NCI-H1417 treated with DMSO at 0.1 percent for 48 hours (cell line): ENCODE results near the gene SUCO.
A peak's percentile ranks its signal among the peaks of the same experiment; 100 is the strongest.
"Not testable (repeated sequence)": the region's sequence is repeated elsewhere in the genome, so short reads cannot be mapped to it uniquely, and the experiment has no call there.

ENCODE experiments used
- DNase-seq: peaks from one replicate; lab custom pipeline; 2025; lab: John Stamatoyannopoulos, UW

The SUCO gene

GRCh38 chr1:172559572-172560210 lies 26.7 kb downstream of the SUCO start:
- DNase-seq: no peak

DNA sequence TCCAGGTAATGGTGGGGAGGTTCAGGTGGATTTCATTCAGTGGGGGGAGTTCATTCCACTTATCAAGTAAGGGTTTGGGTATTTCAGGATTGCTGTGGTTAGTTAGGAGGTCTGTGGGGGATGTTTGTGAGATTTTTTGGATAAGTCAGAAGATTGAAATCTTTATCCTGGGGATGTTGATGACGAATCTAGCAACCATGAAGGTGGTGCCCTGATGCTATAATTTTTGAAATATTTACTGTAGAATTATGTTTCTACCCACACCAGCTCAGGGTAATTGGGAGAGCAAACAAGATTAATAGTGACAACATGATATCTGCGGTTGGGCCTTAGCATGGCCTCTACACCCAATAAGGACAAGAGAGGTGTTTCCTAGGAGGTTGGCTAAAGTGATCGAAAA lies 28.3 kb downstream of the SUCO start:
- no peak for DNase-seq

DNA sequence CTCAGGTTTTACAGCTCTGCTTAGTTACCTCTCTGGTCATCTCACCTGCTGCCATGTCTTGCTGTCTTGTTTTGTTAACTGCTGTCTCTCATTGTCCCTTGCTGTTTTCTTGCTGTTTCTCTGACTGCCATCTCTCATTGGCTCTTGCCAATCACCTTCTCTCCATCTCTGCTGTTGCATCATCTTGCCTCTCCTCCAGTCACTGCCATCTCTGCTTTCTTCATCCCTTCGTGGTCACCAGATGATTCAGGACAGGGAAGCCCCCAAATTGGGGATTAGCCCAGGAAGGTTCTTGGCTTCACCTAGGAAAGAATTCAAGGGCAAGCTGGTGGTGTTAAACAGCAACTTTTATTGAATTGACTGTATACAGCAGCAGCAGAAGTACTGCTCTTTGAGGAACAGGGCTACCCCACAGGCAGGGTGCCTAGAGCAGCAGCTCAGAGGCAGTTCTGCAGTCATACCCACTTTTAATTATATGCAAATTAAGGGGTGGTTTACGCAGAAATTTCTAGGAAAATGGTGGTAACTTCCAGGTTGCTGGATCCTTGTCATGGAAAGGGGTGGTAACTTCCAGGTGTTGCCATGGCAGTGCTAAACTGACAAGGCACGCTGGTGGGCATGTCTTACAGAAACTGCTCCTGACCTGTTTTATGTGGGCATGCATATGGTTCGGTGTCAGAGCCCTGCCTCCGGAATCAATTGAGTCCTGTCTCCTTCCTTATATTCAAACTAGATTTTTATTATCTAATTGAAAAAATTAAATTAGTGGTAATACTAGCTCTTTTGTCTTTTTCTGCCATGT lies 33.4 kb downstream of the SUCO start:
- no peak for DNase-seq

DNA sequence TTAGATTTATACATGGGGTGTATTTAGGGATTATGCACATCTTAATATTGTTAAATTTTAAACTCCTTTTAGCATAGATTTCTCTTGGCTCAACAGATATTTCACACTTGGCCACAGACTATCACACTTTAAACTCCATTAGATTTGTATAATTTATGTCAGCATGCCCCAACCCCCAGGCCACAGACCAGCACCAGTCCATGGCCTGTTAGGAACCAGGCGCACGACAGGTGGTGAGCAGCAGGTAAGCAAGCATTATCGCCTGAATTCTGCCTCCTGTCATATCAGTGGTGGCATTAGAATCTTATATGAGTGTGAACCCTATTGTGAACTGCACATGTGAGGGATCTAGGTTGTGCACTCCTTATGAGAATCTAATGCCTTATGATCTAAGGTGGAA lies 34.8 kb downstream of the SUCO start:
- no peak for DNase-seq

- no peak for DNase-seq
Observed at GRCh38 chr1:172574080-172574479, 41.1 kb downstream of the SUCO start.

DNA sequence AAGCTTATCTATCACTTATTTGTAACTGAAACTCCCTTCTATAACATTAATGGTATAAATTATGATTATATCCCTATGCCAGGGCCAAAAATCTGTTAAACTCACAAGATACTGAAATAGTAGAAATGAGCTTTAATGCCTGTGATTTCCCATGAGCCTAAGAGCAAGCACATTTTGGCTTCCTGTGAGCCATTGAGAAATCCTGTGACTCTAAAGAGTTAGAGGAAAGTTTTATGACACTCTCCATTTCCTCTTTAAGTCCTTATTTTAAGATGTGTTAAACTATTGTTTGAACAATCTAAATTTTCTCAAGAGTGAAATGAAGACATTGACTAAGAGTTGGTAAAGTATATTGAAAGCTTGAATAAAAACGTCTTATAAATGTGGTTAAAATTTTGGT lies 45.6 kb downstream of the SUCO start:
- DNase-seq: no peak

DNA sequence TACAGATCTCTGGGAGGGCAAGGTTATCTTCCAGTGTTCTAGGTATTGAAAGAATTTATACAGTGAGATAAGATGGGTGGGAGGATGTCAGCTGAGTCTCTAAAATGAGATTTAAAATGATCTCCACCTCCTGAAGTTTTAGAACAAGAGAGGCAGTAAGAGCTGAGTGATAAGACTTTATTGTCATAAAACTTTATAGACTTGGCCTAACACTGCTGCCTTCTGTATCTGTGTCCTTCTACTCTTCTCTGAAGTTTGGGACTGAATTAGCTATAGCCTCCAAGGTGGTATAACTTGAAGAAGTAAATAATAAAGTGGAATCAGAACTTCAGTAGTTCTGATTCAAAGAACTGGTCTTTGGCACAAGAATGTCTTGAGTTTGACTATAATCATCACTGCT lies 48.3 kb downstream of the SUCO start:
- no peak for DNase-seq

- no peak for DNase-seq
Observed at GRCh38 chr1:172581779-172582178, 48.8 kb downstream of the SUCO start.

DNA sequence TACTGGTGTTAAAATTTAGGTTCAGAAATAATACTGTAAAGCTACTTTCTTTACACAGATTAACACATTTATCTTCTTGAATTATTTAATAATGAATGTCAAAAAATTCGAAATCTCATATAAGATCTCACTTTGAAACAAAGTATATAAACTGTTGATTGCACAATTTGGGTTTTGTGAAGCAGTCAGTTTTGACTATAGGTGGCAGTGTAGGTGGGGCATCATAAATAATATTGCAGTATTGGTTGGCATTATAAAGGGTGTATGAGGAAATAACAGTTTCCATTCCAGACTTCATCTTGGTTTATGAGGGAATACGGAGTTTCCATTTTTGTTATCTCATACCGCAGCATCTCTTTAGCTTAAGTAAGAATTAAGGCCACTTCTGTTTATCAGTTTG lies 49.9 kb downstream of the SUCO start:
- no peak for DNase-seq

DNA sequence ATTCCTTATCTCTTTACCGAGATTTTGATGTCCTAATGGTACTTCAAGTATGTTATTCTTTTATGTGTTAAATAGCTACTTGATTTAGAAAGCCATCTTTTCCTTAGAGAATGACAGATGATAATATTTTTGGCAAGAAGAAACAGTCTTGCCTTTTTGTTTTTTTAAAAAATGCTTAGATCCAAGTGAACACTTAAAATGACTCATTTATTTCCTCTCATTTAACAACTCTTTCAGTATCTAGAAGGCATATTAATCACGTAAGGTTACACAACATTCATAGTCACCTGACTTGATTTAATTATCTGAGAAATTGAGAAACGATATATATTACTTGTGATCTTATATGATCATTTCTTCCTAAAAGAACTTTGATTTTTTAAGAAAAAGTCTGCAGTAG lies 52.4 kb downstream of the SUCO start:
- no peak for DNase-seq

- no peak for DNase-seq
Observed at GRCh38 chr1:172585861-172586260, 52.9 kb downstream of the SUCO start.

DNA sequence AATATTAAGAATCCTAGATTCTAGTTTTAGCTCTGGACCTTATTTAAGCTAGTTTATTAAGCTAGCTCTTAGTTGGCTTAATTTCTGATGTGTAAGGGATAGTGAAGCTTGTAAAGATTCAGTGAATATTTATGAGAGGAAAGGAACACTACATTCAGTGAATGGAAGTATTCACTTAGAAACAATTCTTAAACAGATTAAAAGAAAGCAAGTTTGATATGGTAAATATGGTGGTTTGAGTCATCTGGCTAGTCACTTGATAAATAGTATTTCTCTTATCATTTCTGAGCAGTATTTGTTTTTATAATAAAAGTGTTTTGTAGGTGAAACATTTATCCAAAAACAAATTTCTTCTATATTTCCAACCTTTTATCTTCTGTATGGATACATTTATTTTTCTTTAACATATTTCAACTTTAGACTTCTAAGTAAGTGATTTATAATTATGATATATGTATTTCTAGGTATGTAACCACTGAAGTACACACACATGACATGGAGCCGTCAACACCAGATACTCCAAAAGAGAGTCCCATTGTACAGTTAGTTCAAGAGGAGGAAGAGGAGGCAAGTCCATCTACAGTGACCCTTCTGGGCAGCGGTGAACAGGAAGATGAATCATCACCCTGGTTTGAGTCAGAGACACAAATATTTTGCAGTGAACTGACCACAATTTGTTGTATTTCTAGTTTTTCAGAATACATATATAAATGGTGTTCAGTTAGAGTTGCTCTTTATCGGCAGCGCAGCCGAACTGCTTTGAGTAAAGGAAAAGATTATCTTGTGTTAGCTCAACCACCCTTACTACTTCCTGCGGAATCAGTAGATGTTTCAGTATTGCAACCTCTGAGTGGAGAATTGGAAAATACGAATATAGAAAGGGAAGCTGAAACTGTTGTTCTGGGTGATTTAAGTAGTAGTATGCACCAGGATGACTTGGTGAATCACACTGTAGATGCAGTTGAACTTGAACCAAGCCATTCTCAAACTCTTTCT lies 55.6 kb downstream of the SUCO start:
- no peak for DNase-seq

GRCh38 chr1:172589553-172589952 lies 56.6 kb downstream of the SUCO start:
- no peak for DNase-seq

- not testable (repeated sequence) for DNase-seq
Observed at GRCh38 chr1:172591429-172591828, 58.5 kb downstream of the SUCO start.

DNA sequence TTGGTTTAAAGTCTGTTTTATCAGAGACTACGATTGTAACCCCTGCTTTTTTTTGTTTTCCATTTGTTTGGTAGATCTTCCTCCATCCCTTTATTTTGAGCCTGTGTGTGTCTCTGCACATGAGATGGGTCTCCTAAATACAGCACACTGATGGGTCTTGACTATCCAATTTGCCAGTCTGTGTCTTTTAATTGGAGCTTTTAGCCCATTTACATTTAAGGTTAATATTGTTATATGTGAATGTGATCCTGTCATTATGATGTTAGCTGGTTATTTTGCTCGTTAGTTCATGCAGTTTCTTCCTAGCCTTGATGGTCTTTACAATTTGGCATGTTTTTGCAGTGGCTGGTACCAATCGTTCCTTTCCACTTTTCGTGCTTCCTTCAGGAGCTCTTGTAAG lies 62.1 kb downstream of the SUCO start:
- DNase-seq: not testable (repeated sequence)

DNA sequence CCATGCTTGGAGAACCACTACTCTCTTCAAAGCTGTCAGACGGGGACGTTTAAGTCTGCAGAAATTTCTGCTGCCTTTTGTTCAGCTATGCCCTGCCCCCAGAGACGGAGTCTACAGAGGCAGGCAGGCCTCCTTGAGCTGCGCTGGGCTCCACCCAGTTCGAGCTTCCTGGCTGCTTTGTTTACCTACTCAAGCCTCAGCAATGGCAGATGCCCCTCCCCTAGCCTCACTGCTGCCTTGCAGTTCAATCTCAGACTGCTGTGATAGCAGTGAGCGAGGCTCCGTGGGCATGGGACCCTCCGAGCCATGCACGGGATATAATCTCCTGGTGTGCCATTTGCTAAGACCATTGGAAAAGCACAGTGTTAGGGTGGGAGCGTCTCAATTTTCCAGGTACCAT lies 63.8 kb downstream of the SUCO start:
- not testable (repeated sequence) for DNase-seq

DNA sequence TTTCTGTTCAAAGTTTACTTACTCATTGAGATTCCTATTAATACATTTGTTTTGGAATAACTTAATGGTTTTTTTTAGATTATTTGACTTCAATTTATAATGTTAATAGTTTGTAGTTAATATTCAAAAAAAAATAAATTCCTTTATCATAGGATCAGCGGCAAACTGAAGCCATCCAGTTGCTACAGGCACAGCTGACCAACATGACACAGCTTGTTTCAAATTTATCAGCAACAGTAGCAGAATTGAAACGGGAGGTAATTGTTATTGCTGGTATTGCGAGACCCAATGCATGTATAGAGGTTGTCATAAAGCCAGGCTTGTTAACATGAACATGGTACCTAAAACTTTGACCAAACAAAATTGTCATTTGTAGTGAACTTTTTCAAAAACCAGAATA lies 67.0 kb downstream of the SUCO start:
- no peak for DNase-seq

- no peak for DNase-seq
Observed at GRCh38 chr1:172600615-172601014, 67.7 kb downstream of the SUCO start.

- DNase-seq: no peak
Observed at GRCh38 chr1:172601046-172601630, 68.2 kb downstream of the SUCO start.

DNA sequence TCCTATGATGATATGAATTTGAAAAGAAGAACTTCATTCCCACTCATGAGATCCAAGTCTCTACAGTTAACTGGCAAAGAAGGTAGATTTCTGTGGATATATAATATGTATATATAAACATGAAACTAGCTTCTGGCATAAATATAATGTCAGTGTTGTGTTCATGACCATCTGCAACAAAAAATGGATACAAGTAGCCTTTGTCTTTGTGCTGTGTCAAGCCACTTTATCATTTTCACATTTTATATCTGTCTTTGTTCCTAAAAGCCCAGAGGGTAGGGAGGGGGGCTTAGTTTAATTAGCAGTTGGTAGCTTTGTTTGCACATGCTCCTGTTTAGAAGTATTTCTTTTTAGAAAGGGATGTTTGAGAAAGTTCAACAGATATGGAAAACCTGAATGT lies 69.8 kb downstream of the SUCO start:
- DNase-seq: peak; percentile 51

DNA sequence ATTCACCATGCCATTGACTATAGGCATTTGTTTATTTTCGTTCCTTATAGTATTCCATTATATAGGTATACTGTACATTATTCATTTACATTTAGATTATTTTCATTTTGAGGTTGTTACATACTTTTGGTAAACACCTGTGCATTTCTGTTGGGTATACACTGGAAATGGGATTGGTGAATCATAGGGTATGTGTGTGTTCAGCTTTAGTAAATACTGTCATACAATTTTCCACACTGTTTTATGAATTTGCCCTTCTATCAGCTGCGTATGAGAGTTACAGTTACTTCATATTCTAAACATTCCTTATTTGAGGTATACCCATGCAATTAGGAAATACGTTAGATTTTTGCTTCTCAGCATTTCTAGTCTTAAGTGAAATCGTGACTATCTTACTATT lies 70.9 kb downstream of the SUCO start:
- no peak for DNase-seq

- DNase-seq: no peak
Observed at GRCh38 chr1:172605641-172606040, 72.7 kb downstream of the SUCO start.
